Activated CD8-positive, alpha-beta memory T cell treated with anti-CD3 and anti-CD28 coated beads for 24 hours (primary cell): ENCODE results near the gene PRAMEF14.
A peak's percentile ranks its signal among the peaks of the same experiment; 100 is the strongest.
"Not testable (repeated sequence)": the region's sequence is repeated elsewhere in the genome, so short reads cannot be mapped to it uniquely, and the experiment has no call there.

ENCODE experiments used
- DNase-seq: peaks from one replicate; pipeline ENCODE4 v3.0.0-alpha.2; 2020

The PRAMEF14 gene

GRCh38 chr1:13347034-13347433 lies at the start of gene PRAMEF14:
Gene PRAMEF14, minus strand, starts transcription at chr1:13347134. Its CDS starts 1,820 bp downstream, at chr1:13345314.
- DNase-seq, result not testable (repeated sequence)

GRCh38 chr1:13395311-13395710 lies 48.4 kb upstream of the PRAMEF14 start:
- not testable (repeated sequence) for DNase-seq

GRCh38 chr1:13394761-13395160 lies 47.8 kb upstream of the PRAMEF14 start:
- not testable (repeated sequence) for DNase-seq

DNA sequence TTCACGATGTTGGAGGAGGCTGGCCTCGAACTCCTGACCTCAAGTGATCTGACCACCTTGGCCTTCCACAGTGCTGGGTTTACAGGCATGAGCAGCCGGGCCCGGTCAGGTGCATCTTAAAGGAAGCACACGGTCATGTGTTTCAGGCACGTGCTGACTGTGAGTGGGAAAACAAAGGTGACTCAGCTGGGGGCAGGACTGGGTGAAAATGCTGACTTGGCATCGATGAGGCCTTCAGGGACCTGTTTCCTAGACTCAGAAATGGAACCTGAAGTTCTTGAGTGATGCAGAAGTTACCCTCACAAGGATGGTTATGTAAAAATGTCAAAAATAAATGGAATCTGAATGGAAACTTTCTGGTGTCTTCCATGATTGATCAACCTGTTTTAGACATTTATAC lies 46.1 kb upstream of the PRAMEF14 start:
- not testable (repeated sequence) for DNase-seq

DNA sequence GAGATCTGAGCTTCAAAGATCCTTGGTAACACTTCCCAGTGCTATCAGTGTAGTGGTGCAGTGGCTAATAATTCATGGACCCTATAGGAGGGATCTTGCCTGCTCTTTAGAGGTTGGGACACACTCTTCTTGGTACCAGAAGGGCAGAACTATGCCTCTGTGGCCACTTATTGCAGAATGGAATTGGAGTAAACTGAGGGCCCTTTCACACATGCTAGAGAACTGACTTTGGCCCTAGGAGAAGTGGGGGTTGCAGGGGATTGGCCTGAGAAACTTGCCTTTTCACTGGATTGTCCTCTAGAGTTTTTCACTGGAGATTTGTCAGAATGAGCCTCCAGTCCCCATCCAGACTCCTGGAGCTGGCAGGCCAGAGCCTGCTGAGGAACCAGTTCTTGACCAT lies 42.4 kb upstream of the PRAMEF14 start, which contains the start of gene PRAMEF17:
Gene PRAMEF17 (plus strand): TSS at position 301 of the 400 bp plus-strand sequence. CDS start 26 bp downstream, at position 327.
- DNase-seq, result not testable (repeated sequence)

DNA sequence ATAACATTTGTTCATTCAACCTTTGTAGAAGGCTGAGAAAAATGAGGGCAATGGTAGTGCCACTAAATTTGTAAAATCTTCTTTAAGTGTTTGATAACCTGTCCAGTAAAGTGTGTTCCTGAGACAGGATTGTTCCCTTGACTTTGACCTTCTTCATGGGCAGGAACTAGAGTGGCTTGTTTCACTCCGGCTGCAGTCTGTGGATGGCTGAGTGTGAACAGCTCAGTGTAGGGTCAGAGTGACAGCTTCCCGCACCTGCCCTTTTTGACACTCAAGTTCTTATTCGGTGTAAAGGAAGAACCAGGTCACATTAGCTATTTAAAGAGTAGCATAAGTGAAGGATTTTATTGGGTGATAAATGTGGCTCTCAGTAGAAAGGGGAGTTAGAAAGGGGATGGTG lies 33.4 kb upstream of the PRAMEF14 start:
- DNase-seq, result not testable (repeated sequence)

- not testable (repeated sequence) for DNase-seq
These were observed 32.0 kb upstream of the PRAMEF14 start for GRCh38 chr1:13378983-13379382.

- DNase-seq, result peak; percentile 63
These were observed 21.6 kb upstream of the PRAMEF14 start for GRCh38 chr1:13368544-13368943.

- DNase-seq, result not testable (repeated sequence)
These were observed 19.6 kb upstream of the PRAMEF14 start for GRCh38 chr1:13366536-13366935.

- not testable (repeated sequence) for DNase-seq
These were observed 18.0 kb upstream of the PRAMEF14 start for GRCh38 chr1:13364928-13365327.

GRCh38 chr1:13362364-13362763 lies 15.4 kb upstream of the PRAMEF14 start:
- DNase-seq, result not testable (repeated sequence)

GRCh38 chr1:13356774-13357173 lies 9.8 kb upstream of the PRAMEF14 start:
- DNase-seq, result not testable (repeated sequence)

DNA sequence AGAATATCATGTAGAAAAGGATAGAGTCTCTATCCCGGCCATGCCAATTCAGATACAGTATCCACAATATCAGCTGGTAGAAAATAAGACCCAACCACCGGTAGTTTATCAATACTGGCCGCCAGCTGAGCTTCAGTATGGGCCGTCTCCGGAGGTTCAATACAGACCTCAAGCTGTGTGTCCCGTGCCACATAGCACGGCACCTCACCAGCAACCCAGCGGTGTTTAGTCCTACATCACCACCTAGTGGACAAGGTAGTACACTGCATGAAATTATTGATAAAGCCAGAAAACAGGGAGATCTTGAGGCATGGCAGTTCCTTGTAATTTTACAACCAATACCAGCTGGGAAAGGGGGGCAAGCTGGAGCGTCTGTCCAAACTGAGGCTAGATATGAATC lies 7.5 kb upstream of the PRAMEF14 start:
- not testable (repeated sequence) for DNase-seq

- DNase-seq, result not testable (repeated sequence)
These were observed 6.5 kb upstream of the PRAMEF14 start for GRCh38 chr1:13353476-13353875.

DNA sequence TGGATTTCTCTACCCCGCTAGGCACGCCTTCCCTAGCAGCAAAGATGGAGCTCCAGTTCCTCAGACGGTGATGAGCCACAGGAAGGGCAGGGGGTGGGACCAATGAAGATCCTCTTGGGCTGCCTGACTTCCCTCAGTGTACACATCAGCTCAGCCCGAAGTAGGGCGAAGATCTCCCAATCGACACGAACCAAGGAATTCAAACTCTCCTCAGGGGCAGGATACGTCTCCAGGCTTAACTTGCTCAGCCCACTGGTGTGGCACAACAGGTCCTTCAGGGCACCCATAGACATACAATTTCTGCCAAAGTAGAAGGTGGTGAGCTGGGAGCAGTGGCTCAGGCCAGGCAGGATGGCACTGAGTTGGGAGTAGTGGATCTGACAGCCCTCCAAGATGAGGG lies 4.4 kb downstream of the PRAMEF14 start:
- not testable (repeated sequence) for DNase-seq

GRCh38 chr1:13315281-13315680 lies 31.7 kb downstream of the PRAMEF14 start, which contains the start of gene PRAMEF15:
Gene PRAMEF15, plus strand, starts transcription at chr1:13315581. Its CDS starts 2,827 bp downstream, at chr1:13318408.
- DNase-seq, result not testable (repeated sequence)

DNA sequence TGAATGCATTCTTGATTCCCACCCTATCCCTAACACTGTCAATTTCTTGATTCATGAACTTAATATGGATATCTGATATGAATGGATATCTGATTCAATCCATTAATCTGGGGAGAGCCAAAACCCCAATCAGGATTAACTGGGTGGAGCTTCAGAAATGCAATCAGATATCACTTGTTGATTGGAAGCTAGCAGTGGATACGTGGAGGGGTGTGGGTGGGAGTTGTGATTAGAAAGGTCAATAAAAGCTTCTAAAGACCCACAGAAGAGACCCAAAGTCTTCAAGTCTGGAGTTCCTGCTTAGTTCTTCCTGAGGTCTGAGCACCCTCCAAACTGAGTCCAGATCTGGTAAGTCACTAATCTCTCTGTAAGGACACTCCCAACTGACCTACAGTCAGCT lies 43.7 kb downstream of the PRAMEF14 start, which contains the start of gene PRAMEF33:
Gene PRAMEF33 (plus strand): TSS at position 301 of the 400 bp plus-strand sequence. CDS start 2,416 bp downstream, outside the sequence.
- DNase-seq, result not testable (repeated sequence)

DNA sequence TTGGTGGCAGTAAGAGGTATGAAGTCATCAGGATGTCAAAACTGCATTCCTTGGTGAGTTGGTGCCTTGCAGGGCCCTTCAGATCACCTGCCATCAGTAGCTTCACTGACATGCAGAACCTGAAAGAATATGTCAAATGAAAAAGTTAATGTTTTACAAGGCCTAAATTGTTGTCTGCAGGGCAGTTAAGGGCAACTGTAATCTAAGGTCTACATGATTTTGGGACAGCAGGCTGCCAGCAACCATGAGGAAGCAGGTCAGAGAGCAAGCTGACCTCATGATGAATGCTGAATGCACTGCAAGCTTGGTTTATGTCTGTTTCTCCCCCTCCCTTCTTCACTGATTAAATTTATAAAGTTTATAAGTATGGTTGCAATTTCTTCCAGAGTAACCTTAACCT lies 44.7 kb downstream of the PRAMEF14 start:
- DNase-seq, result not testable (repeated sequence)

DNA sequence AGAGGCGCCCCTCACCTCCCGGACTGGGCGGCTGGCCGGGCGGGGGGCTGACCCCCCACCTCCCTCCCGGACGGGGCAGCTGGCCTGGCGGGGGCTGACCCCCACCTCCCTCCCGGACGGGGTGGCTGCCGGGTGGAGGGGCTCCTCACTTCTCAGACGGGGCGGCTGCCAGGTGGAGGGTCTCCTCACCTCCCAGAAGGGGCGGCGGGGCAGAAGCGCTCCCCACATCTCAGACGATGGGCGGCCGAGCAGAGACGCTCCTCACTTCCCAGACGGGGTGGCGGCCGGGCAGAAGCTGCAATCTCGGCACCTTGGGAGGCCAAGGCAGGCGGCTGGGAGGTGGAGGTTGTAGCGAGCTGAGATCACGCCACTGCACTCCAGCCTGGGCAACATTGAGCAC lies 48.2 kb downstream of the PRAMEF14 start:
- DNase-seq, result not testable (repeated sequence)

DNA sequence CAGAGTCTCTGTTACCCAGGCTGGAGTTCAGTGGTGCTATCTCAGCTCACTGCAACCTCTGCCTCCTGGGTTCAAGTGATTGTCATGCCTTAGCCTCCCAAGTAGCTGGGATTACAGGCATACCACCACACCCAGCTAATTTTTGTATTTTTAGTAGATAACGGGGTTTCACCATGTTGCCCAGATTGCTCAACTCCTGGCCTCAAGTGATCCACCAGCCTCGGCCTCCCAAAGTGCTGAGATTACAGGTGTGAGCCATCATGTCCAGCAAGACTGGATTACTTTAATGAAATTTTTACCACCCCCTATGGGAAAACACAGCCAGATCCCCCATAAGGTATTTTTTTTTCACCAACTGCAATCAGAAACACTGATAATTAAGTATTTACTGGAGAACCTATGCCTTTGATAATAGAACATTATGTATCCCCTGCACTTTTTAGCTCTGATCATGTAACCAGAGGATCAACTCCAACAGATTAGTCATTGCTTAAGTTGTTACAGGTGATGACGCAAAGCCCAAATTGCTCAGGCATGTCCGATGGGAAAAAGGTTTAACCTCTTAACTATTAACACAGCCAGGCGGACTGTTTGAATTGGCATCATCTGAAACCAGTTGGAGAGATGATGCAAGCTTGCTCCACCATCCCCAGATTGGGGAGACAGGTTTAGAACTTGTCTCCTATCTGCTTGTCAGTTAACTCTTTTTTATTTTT lies 49.6 kb downstream of the PRAMEF14 start:
- not testable (repeated sequence) for DNase-seq
